H9 (cell line): ENCODE results near the gene ARR3. TPM values are rescaled to one million over a fixed set of nuclear protein-coding genes. Genes with fewer than 3 reads are reported as not detected.

Source experiments
- DNase-seq: peaks from one replicate; pipeline ENCODE4 v3.0.0-alpha.2; 2017
- H2AFZ ChIP-seq: one replicate; pipeline ENCODE4 v1.6.1; 2013; ENCODE audit warnings: mild to moderate bottlenecking, low read length, control low read depth, moderate library complexity
- H2AK5ac ChIP-seq: 2 replicates; pipeline ENCODE4 v1.6.1; 2013; ENCODE audit warnings: low read length, control low read depth, mixed read lengths; ENCODE audit not compliant: insufficient read length
- H2BK120ac ChIP-seq: one replicate; pipeline ENCODE4 v1.6.1; 2013; ENCODE audit warnings: low read depth, mild to moderate bottlenecking, low read length, control low read depth, inconsistent platforms; ENCODE audit not compliant: poor library complexity, severe bottlenecking
- H2BK12ac ChIP-seq: 2 replicates; pipeline ENCODE4 v1.6.1; 2013; ENCODE audit warnings: low read length, control low read depth, mixed read lengths, low read depth; ENCODE audit not compliant: insufficient read length
- H2BK15ac ChIP-seq: 2 replicates; pipeline ENCODE4 v1.6.1; 2013; ENCODE audit warnings: low read depth, low read length, control low read depth
- H2BK20ac ChIP-seq: one replicate; pipeline ENCODE4 v1.6.1; 2013; ENCODE audit warnings: low read depth, mild to moderate bottlenecking, low read length, control low read depth, inconsistent platforms; ENCODE audit not compliant: poor library complexity, severe bottlenecking
- H2BK5ac ChIP-seq: 2 replicates; pipeline ENCODE4 v1.6.1; 2013; ENCODE audit warnings: low read length, control low read depth, mixed read lengths; ENCODE audit not compliant: insufficient read length
- H3K14ac ChIP-seq: 2 replicates; pipeline ENCODE4 v1.6.1; 2013; ENCODE audit warnings: low read length, control low read depth; ENCODE audit not compliant: insufficient read depth
- H3K18ac ChIP-seq: 2 replicates; pipeline ENCODE4 v1.6.1; 2013; ENCODE audit warnings: low read depth, mild to moderate bottlenecking, mixed read lengths, low read length, control low read depth; ENCODE audit not compliant: insufficient read length
- H3K23ac ChIP-seq: 2 replicates; pipeline ENCODE4 v1.6.1; 2013; ENCODE audit warnings: low read length, control low read depth, mixed read lengths, low read depth; ENCODE audit not compliant: insufficient read length
- H3K23me2 ChIP-seq: 2 replicates; pipeline ENCODE4 v1.6.1; 2013; ENCODE audit warnings: low read depth, mild to moderate bottlenecking, mixed read lengths, low read length, control low read depth; ENCODE audit not compliant: insufficient read length, poor library complexity, severe bottlenecking
- H3K27ac ChIP-seq: 2 replicates; pipeline ENCODE4 v1.5.1; 2013; ENCODE audit warnings: low read length, control low read depth, mixed read lengths, low read depth; ENCODE audit not compliant: insufficient read length
- H3K27me3 ChIP-seq: 2 replicates; pipeline ENCODE4 v1.6.1; 2013; ENCODE audit warnings: low read length, control low read depth, inconsistent platforms; ENCODE audit not compliant: insufficient read depth
- H3K4ac ChIP-seq: 2 replicates; pipeline ENCODE4 v1.6.1; 2013; ENCODE audit warnings: low read depth, mild to moderate bottlenecking, control low read depth, inconsistent platforms, low read length, moderate library complexity
- H3K4me1 ChIP-seq: 2 replicates; pipeline ENCODE4 v1.6.1; 2013; ENCODE audit warnings: low read length, control low read depth, inconsistent platforms; ENCODE audit not compliant: insufficient read depth
- H3K4me2 ChIP-seq: 2 replicates; pipeline ENCODE4 v1.6.1; 2013; ENCODE audit warnings: low read length, control low read depth, mixed read lengths; ENCODE audit not compliant: insufficient read length, insufficient read depth
- H3K56ac ChIP-seq: 2 replicates; pipeline ENCODE4 v1.6.1; 2013; ENCODE audit warnings: low read depth, mild to moderate bottlenecking, mixed read lengths, low read length, control low read depth; ENCODE audit not compliant: insufficient read length
- H3K79me1 ChIP-seq: 2 replicates; pipeline ENCODE4 v1.6.1; 2013; ENCODE audit warnings: low read depth, mild to moderate bottlenecking, moderate library complexity, low read length, control low read depth, inconsistent platforms; ENCODE audit not compliant: insufficient read depth, poor library complexity, severe bottlenecking
- H3K79me2 ChIP-seq: 2 replicates; pipeline ENCODE4 v1.6.1; 2013; ENCODE audit warnings: low read length, control low read depth, inconsistent platforms; ENCODE audit not compliant: insufficient read depth
- H3K9ac ChIP-seq: 2 replicates; pipeline ENCODE4 v1.6.1; 2013; ENCODE audit warnings: low read length, control low read depth, mixed read lengths; ENCODE audit not compliant: insufficient read length; ENCODE audit errors: extremely low read depth
- H3K9me3 ChIP-seq: one replicate; pipeline ENCODE4 v1.6.1; 2013; ENCODE audit warnings: low read depth, low read length, inconsistent platforms; ENCODE audit not compliant: control insufficient read depth
- H3T11ph ChIP-seq: one replicate; pipeline ENCODE4 v1.6.1; 2013; ENCODE audit warnings: mild to moderate bottlenecking, low read length, control low read depth, inconsistent platforms
- H4K20me1 ChIP-seq: one replicate; pipeline ENCODE4 v1.6.1; 2013; ENCODE audit not compliant: control insufficient read depth, insufficient read length, insufficient read depth
- H4K5ac ChIP-seq: 2 replicates; pipeline ENCODE4 v1.6.1; 2013; ENCODE audit warnings: low read depth, mild to moderate bottlenecking, mixed read lengths, low read length, control low read depth; ENCODE audit not compliant: insufficient read length
- H4K8ac ChIP-seq: replicated peaks from 2 replicates; pipeline ENCODE4 v1.6.1; 2013; ENCODE audit warnings: low read length, control low read depth, mixed read lengths, low read depth; ENCODE audit not compliant: insufficient read length
- H4K91ac ChIP-seq: 2 replicates; pipeline ENCODE4 v1.6.1; 2013; ENCODE audit warnings: low read depth, mild to moderate bottlenecking, moderate library complexity, mixed read lengths, low read length, control low read depth; ENCODE audit not compliant: insufficient read length
- H3K27ac Mint-ChIP-seq, 3 experiments: 2 replicates in 2 of 3; 3 replicates in 1 of 3; pipeline ENCODE4 v1.8.0; 2020 to 2021; ENCODE audit warnings: mixed read lengths in 3 of 3, mild to moderate bottlenecking in 1 of 3, moderate library complexity in 1 of 3
- H3K27me3 Mint-ChIP-seq: 2 replicates; pipeline ENCODE4 v1.8.0; 2021; ENCODE audit warnings: low read depth, mild to moderate bottlenecking, moderate library complexity, mixed read lengths
- H3K36me3 Mint-ChIP-seq, 3 experiments: 2 replicates in 2 of 3; 3 replicates in 1 of 3; pipeline ENCODE4 v1.8.0; 2020 to 2021; ENCODE audit warnings: low read depth in 3 of 3, mixed read lengths in 3 of 3; ENCODE audit not compliant: insufficient read depth in 1 of 3
- H3K4me1 Mint-ChIP-seq, 2 experiments: 2 replicates each; pipeline ENCODE4 v1.8.0; 2020; ENCODE audit warnings: mixed read lengths in 2 of 2
- H3K4me3 Mint-ChIP-seq, 2 experiments: 2 replicates in 1 of 2; 3 replicates in 1 of 2; pipeline ENCODE4 v1.8.0; 2020 to 2021; ENCODE audit warnings: mild to moderate bottlenecking in 2 of 2, mixed read lengths in 2 of 2, moderate library complexity in 1 of 2
- H3K9me3 Mint-ChIP-seq, 2 experiments: 2 replicates in 1 of 2; 3 replicates in 1 of 2; pipeline ENCODE4 v1.8.0; 2020; ENCODE audit warnings: mild to moderate bottlenecking in 2 of 2, mixed read lengths in 2 of 2, moderate library complexity in 1 of 2
- CTCF ChIP-seq: fragments of 200-600 bp; sonication (generic); conservative IDR thresholded peaks from 3 replicates; pipeline ENCODE4 v1.8.0; 2021; ENCODE audit warnings: antibody characterized with exemption, mild to moderate bottlenecking
- WGBS: extraction: QIAGEN DNeasy Blood & Tissue Kit; methylation state at CpG from one replicate; pipeline ENCODE4 v1.1.7; 2013; ENCODE audit warnings: missing lambda C conversion rate, low lambda C conversion rate, mixed read lengths; ENCODE audit not compliant: insufficient read length; ENCODE audit errors: extremely low coverage; 5-methylcytosine and 5-hydroxymethylcytosine counted together
- total RNA-seq: library from RNA; stranded (reverse); gene quantifications from 2 replicates; pipeline ENCODE4 v1.2.1, GENCODE V29; 2021

ARR3 gene
- total RNA-seq, 1 experiment from 2014 or later, result not detected

DNA sequence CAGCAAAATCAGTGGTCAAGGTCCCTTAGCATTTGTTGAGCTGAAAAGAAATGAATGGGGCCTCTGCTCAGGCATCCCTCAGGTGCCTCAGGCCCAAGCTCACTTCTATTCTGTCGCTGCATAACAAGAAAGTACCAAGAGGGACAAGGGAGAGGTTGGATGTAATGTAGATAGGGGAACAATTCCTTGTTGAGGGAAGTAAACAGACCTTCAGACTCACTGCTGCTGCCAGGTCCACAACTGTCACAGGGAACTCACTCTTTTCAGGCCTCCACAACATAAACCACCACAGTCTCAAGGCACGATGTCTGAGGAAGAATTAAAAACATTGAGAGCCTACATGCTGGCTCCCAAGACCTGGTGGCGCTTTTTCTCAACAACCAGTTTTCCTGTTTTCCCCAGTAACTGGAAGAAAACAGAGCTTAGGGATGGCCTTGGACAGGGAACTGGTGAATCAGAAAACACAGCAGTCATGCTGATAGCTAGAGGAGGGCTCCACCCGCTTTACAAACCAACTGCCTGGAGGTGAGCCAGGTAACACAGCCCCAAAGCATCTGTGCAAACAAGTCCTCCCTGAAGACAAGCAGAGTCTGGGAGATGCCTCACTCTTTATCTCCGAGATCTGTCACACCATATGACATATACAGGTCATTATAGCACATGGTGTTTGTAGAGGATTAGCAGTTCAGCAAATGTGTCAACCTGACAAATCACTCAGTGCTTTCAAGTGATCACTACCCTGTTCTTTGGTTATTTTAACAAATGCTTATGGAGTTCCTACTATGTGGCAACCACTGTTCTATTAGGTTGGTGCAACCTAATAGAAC, 48.0 kb upstream of the ARR3 start:
- no CpG with 5 or more reads among the region's 5 CpGs for WGBS
- Mint-ChIP-seq H3K27me3 (no peaks in the 10 kb centered on the region; the same call in 1 of the 2 replicates), H3K9me3 (peaks cover 62 to 74% of the 10 kb centered on the region in 2 experiments), H3K36me3 (peaks cover 3 to 10% (median 8%) of the 10 kb centered on the region in 3 experiments; a peak in 5 of 7 replicates), H3K27ac (no peak overlapping the region), H3K4me3 (no peak overlapping the region), H3K4me1 (peaks cover 7 to 10% of the 10 kb centered on the region in 2 experiments)
- Histone ChIP-seq H3K4ac (no peak overlapping the region), H3K79me1 (no peaks in the 10 kb centered on the region), H2BK15ac (no peak overlapping the region), H2AFZ (no peak overlapping the region), H3K4me1 (no peaks in the 10 kb centered on the region), H3K27me3 (no peaks in the 10 kb centered on the region), H2BK5ac (no peak overlapping the region), H3K4me2 (no peak overlapping the region), H3K56ac (no peak overlapping the region), H2BK120ac (no peak overlapping the region), H3K79me2 (no peaks in the 10 kb centered on the region), H4K8ac (no peak overlapping the region), H3K27ac (no peak overlapping the region), H3T11ph (no peak overlapping the region), H4K20me1 (no peaks in the 10 kb centered on the region), H3K23ac (no peak overlapping the region), H3K14ac (no peak overlapping the region), H4K5ac (no peak overlapping the region), H2AK5ac (no peak overlapping the region), H4K91ac (no peak overlapping the region), H3K23me2 (no peaks in the 10 kb centered on the region), H3K18ac (no peak overlapping the region), H2BK12ac (no peak overlapping the region), H3K9me3 (peaks cover 22% of the 10 kb centered on the region), H2BK20ac (no peak overlapping the region), H3K9ac (no peak overlapping the region)
- no peak for TF ChIP-seq CTCF
- DNase-seq, result no peak
